ENCODE measurements around the gene FRMD4B.

GRCh38 chr3:69391554-69391953, 5.7 kb upstream of the FRMD4B start:
- TF ChIP-seq CTCF (IDR thresholded peaks at IDR 0.05): no peak
- no peak for TF ChIP-seq POLR2A (IDR thresholded peaks at IDR 0.05)

All from lower leg skin (tissue), 3 donors.